GM18526 (cell line): ENCODE measurements around the gene CHN1.

Experiments
- POLR2A ChIP-seq: IDR thresholded peaks from 3 replicates; pipeline ENCODE4 v1.6.1; 2011; ENCODE audit not compliant: insufficient read length; ENCODE audit errors: extremely low read depth

Gene CHN1

GRCh38 chr2:174826051-174826450, 179.1 kb downstream of the CHN1 start:
- TF ChIP-seq POLR2A, result no peak

- TF ChIP-seq POLR2A, result no peak
Measured at GRCh38 chr2:174824068-174824467, 181.1 kb downstream of the CHN1 start.

GRCh38 chr2:174821628-174822027, 183.6 kb downstream of the CHN1 start:
- TF ChIP-seq POLR2A, result no peak

- no peak for TF ChIP-seq POLR2A
Measured at GRCh38 chr2:174820361-174820760, 184.8 kb downstream of the CHN1 start.

GRCh38 chr2:174815526-174815925, 189.7 kb downstream of the CHN1 start:
- TF ChIP-seq POLR2A, result no peak

GRCh38 chr2:174812037-174812436, 193.1 kb downstream of the CHN1 start:
- no peak for TF ChIP-seq POLR2A

GRCh38 chr2:174807931-174808330, 197.2 kb downstream of the CHN1 start:
- TF ChIP-seq POLR2A, result no peak

- no peak for TF ChIP-seq POLR2A
Measured at GRCh38 chr2:174805803-174806202, 199.4 kb downstream of the CHN1 start.

GRCh38 chr2:174802459-174802858, 202.7 kb downstream of the CHN1 start:
- TF ChIP-seq POLR2A, result no peak

- no peak for TF ChIP-seq POLR2A
Measured at GRCh38 chr2:174800436-174801205, 204.6 kb downstream of the CHN1 start.

GRCh38 chr2:174798801-174799200, 206.4 kb downstream of the CHN1 start:
- TF ChIP-seq POLR2A, result no peak

- no peak for TF ChIP-seq POLR2A
Measured at GRCh38 chr2:174797781-174798276, 207.4 kb downstream of the CHN1 start.

GRCh38 chr2:174796319-174796771, 208.8 kb downstream of the CHN1 start:
- TF ChIP-seq POLR2A, result no peak

GRCh38 chr2:174794851-174795374, 210.3 kb downstream of the CHN1 start:
- TF ChIP-seq POLR2A, result no peak

- TF ChIP-seq POLR2A, result no peak
Measured at GRCh38 chr2:174792309-174793025, 212.7 kb downstream of the CHN1 start.

- no peak for TF ChIP-seq POLR2A
Measured at GRCh38 chr2:174791746-174792280, 213.4 kb downstream of the CHN1 start.
